Thoracic aorta (tissue), 2 donors: Measurements from ENCODE around the gene TFR2. TPM values are rescaled to one million over a fixed set of nuclear protein-coding genes. Genes with fewer than 3 reads are reported as not detected.

ENCODE experiments used
- ATAC-seq: fragments of 150-250 bp; one replicate; pipeline ENCODE4 v1.8.0; 2017; ENCODE audit warnings: low read depth; ENCODE audit not compliant: insufficient number of reproducible peaks, low FRiP score
- DNase-seq: peaks from one replicate; pipeline ENCODE4 v3.0.0-alpha.2; 2020; ENCODE audit warnings: low spot score
- H3K27ac ChIP-seq, 2 donors: fragments of 200-600 bp; sonication (generic); 1 replicate in 1 of 2; 2 replicates in 1 of 2; pipeline ENCODE4 v1.5.1; 2016; ENCODE audit warnings: mild to moderate bottlenecking in 2 of 2, moderate library complexity in 2 of 2
- H3K27me3 ChIP-seq: fragments of 200-600 bp; sonication (generic); replicated peaks from 2 replicates; pipeline ENCODE4 v1.6.0; 2016; ENCODE audit warnings: mild to moderate bottlenecking; ENCODE audit not compliant: insufficient read depth
- H3K36me3 ChIP-seq: fragments of 200-600 bp; sonication (generic); one replicate; pipeline ENCODE4 v1.5.1; 2016
- H3K4me1 ChIP-seq, 2 donors: fragments of 200-600 bp; sonication (generic); 1 replicate in 1 of 2; 2 replicates in 1 of 2; pipeline versions ENCODE4 v1.5.1 to v1.6.0; 2016; ENCODE audit warnings: low read depth in 2 of 2, mild to moderate bottlenecking in 1 of 2; ENCODE audit not compliant: control insufficient read depth in 1 of 2
- H3K4me3 ChIP-seq: fragments of 200-600 bp; sonication (generic); 2 replicates; pipeline ENCODE4 v1.5.1; 2016; ENCODE audit warnings: mild to moderate bottlenecking
- H3K9me3 ChIP-seq: fragments of 200-600 bp; sonication (generic); 2 replicates; pipeline ENCODE4 v1.5.1; 2016
- CTCF ChIP-seq: fragments of 200-600 bp; sonication (generic); IDR thresholded peaks from one replicate; pipeline ENCODE4 v1.5.1; 2019; ENCODE audit warnings: antibody characterized with exemption
- total RNA-seq, 2 donors: library from RNA; depleted of rRNA; stranded (reverse); fragments of >200 nt; gene quantifications; one replicate each; pipeline versions ENCODE4 v1.1.0 to v1.2.3, GENCODE V29; 2016

Gene TFR2
- total RNA-seq, 2 donors from 2014 or later, result 0.35 to 1.9 TPM

DNA sequence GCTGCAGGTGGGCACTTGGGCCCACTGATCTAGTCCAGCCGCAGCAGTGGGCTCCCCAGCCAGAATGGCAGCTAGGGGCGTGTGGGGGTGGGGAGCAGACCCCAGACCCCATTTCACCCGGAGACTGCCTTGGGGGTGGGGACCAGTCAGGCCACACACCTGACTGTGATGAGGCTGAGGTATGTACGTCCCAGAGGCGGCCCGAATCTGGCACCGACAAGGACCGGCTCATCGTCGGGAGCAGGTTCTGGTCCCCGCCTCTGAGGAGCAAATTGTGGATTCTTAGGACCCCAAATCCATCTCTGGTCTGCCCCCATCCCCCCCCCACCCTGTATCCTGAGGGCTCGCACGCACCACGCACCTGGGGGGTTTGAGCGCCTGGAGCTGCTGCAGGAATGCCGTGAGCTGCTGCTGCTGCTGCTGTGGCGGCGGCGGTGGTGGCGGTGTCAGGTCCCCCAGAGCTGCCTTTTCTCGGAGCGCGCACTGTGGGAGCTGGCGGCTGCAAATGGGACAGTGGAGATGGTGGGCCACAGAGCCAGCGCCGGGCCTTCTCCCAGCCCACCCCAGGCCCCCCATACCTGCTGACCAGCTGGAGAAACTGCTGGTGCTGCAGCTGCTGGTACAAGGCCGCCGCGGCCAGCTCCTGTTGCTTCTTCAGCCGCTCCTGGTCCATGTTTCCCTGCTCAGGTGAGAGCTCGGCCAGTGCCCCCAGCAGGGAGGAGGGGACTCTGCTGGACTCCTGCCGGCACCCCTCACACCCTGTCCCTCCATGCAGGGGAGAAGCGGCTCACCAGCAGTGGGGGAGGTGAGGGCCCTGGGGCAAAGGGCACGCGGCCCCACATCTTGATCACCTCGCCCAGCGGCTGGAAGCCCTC is 42.5 kb upstream of the TFR2 start:
- Histone ChIP-seq H3K27ac (no peak overlapping the region), H3K27me3 (no peaks in the 10 kb centered on the region), H3K9me3 (no peaks in the 10 kb centered on the region), H3K4me3 (no peak overlapping the region), H3K36me3 (peaks cover 82% of the 10 kb centered on the region), H3K4me1 (no peaks in the 10 kb centered on the region)
- DNase-seq, result no peak
- no peak for TF ChIP-seq CTCF
- no peak for ATAC-seq

DNA sequence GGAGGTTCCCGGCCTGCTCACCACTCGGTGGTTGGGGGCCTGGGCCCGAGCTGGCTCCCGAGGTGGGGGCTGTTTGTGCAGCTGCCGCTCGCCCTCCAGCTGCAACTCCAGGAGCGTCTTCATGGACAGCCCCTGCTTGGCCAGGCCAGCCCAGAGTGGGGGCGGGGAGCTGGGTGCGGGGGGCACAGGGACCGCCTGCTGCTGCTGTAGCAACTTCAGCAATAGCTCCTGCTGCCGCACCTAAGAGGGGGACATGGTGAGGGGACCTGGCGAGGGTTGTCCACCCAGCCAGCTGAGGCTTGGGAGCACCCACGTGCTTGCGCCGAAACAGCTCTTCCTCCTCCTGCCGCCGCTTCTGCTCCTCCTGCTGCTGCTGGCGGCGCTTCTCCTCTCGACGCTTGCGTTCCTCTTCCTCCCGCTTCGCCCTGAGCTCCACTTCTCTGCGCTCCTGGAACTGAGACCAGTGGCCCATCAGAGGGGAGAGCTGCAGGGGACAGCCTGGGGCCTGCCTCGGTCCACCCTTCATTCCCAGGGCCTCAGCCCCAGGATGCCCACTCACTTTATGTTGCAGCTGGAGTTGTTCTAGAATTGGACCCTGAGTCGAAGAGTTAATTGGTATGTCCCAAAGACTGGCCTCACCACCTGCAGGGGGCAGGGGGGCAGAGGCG is 41.8 kb upstream of the TFR2 start:
- DNase-seq (no peak), ATAC-seq (no peak)
- Histone ChIP-seq H3K36me3 (peaks cover 85% of the 10 kb centered on the region), H3K27me3 (no peaks in the 10 kb centered on the region), H3K27ac (no peak overlapping the region), H3K9me3 (no peaks in the 10 kb centered on the region), H3K4me3 (no peak overlapping the region), H3K4me1 (no peaks in the 10 kb centered on the region)
- no peak for TF ChIP-seq CTCF

GRCh38 chr7:100682228-100682741 is 40.9 kb upstream of the TFR2 start:
- no peak overlapping the region for H3K27ac ChIP-seq
- H3K36me3 ChIP-seq, result peaks cover 87% of the 10 kb centered on the region
- no peaks in the 10 kb centered on the region for H3K27me3 ChIP-seq
- ATAC-seq, result no peak
- DNase-seq, result no peak
- no peak overlapping the region for H3K4me3 ChIP-seq
- no peaks in the 10 kb centered on the region for H3K9me3 ChIP-seq
- H3K4me1 ChIP-seq, result no peaks in the 10 kb centered on the region
- no peak for TF ChIP-seq CTCF

DNA sequence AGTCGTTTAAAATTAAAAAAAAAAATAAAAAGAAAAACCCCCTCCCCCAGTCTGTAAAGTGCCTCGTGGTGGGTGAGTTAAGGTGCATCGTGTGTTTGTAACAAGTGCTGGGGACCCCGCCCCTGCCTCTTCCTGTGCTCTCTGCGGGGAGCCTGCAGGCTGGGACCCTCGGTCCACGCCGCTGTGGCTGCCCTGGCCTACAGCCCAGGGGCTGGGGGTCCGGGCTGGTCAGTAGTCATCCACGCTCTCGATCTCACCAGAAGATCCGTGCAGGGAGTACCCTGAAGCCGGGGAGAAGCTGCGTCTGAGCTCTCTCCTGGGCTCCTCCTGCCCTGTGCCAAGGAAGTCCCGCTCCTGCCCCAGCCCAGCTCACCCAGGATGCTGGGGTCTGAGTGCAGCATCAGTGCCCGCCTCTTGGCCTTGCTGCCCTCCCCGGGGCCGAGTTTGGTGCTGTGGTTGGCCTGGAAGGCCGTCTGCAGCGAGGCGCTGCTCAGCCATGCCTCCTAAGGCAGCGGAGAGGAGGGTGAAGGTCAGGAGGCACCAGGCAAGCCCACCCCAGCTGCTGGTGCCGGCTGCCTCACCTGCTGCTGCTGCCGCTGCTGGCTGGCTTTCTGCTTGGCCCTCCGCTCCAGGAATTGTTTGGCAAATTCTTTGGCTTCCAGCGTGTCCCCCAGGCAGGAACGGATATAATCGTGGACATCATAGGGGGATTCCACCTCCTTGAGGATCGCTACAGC is 40.3 kb upstream of the TFR2 start:
- no peak for ATAC-seq
- no peak overlapping the region for H3K4me3 ChIP-seq
- H3K36me3 ChIP-seq, result peaks cover 86% of the 10 kb centered on the region
- peaks cover 0 to 2% of the 10 kb centered on the region in 2 donors for H3K4me1 ChIP-seq
- no peaks in the 10 kb centered on the region for H3K9me3 ChIP-seq
- H3K27ac ChIP-seq, result no peak overlapping the region
- TF ChIP-seq CTCF, result no peak
- no peak for DNase-seq
- no peaks in the 10 kb centered on the region for H3K27me3 ChIP-seq
